SIG-M5 treated with dmso at 0.1 percent for 504 hours (cell line): Measurements from ENCODE around the gene PCDH9.

ENCODE experiments used
- DNase-seq: peaks from one replicate; lab custom pipeline; 2025; ENCODE audit not compliant: unreplicated experiment; lab: John Stamatoyannopoulos, UW

Gene PCDH9

GRCh38 chr13:66358564-66358963, 871.6 kb downstream of the PCDH9 start:
- no peak for DNase-seq

- DNase-seq: no peak
Measured at GRCh38 chr13:66357463-66357862, 872.7 kb downstream of the PCDH9 start.

GRCh38 chr13:66354879-66355751, 875.0 kb downstream of the PCDH9 start:
- no peak for DNase-seq

- DNase-seq: no peak
Measured at GRCh38 chr13:66353664-66354063, 876.5 kb downstream of the PCDH9 start.

GRCh38 chr13:66349966-66350365, 880.2 kb downstream of the PCDH9 start:
- no peak for DNase-seq

GRCh38 chr13:66348745-66349690, 881.1 kb downstream of the PCDH9 start:
- no peak for DNase-seq

- no peak for DNase-seq
Measured at GRCh38 chr13:66347486-66348117, 882.5 kb downstream of the PCDH9 start.

- no peak for DNase-seq
Measured at GRCh38 chr13:66345971-66346370, 884.2 kb downstream of the PCDH9 start.

GRCh38 chr13:66345518-66345810, 884.7 kb downstream of the PCDH9 start:
- DNase-seq: no peak

GRCh38 chr13:66344805-66345517, 885.2 kb downstream of the PCDH9 start:
- DNase-seq: no peak

GRCh38 chr13:66343224-66343828, 886.8 kb downstream of the PCDH9 start:
- no peak for DNase-seq

- no peak for DNase-seq
Measured at GRCh38 chr13:66341635-66342377, 888.3 kb downstream of the PCDH9 start.

- no peak for DNase-seq
Measured at GRCh38 chr13:66339214-66339613, 890.9 kb downstream of the PCDH9 start.

GRCh38 chr13:66338542-66338941, 891.6 kb downstream of the PCDH9 start:
- no peak for DNase-seq

GRCh38 chr13:66335626-66336025, 894.5 kb downstream of the PCDH9 start:
- no peak for DNase-seq

- DNase-seq: peak; percentile 70
Measured at GRCh38 chr13:66329988-66330451, 900.1 kb downstream of the PCDH9 start.

GRCh38 chr13:66328476-66328875, 901.7 kb downstream of the PCDH9 start:
- DNase-seq: no peak

GRCh38 chr13:66323745-66324347, 906.3 kb downstream of the PCDH9 start:
- no peak for DNase-seq

GRCh38 chr13:66322936-66323335, 907.2 kb downstream of the PCDH9 start:
- DNase-seq: no peak
